Measurements from ENCODE around the gene NFKBIL1. TPM values are rescaled to one million over a fixed set of nuclear protein-coding genes. Genes with fewer than 3 reads are reported as not detected.
"Not testable (repeated sequence)": the region's sequence is repeated elsewhere in the genome, so short reads cannot be mapped to it uniquely, and the experiment has no call there.

The NFKBIL1 gene
- total RNA-seq, 1 experiment from 2014 or later = 15.1 TPM

GRCh38 chr6:31588871-31589650 lies 41.7 kb downstream of the NFKBIL1 start:
- TF ChIP-seq, protein P1, sequence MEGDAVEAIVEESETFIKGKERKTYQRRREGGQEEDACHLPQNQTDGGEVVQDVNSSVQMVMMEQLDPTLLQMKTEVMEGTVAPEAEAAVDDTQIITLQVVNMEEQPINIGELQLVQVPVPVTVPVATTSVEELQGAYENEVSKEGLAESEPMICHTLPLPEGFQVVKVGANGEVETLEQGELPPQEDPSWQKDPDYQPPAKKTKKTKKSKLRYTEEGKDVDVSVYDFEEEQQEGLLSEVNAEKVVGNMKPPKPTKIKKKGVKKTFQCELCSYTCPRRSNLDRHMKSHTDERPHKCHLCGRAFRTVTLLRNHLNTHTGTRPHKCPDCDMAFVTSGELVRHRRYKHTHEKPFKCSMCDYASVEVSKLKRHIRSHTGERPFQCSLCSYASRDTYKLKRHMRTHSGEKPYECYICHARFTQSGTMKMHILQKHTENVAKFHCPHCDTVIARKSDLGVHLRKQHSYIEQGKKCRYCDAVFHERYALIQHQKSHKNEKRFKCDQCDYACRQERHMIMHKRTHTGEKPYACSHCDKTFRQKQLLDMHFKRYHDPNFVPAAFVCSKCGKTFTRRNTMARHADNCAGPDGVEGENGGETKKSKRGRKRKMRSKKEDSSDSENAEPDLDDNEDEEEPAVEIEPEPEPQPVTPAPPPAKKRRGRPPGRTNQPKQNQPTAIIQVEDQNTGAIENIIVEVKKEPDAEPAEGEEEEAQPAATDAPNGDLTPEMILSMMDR (conservative IDR thresholded peaks at IDR 0.05) = no peak
- H3K23me2 ChIP-seq (ENCODE audit: insufficient read length, low read depth, low read length, poor library complexity, severe bottlenecking) = peaks cover 2% of the 10 kb centered on the region
- Mint-ChIP-seq H3K4me3 (no peak overlapping the region), H3K27ac (no peak overlapping the region; a peak in 2 of 7 replicates), H3K9me3 (no peaks in the 10 kb centered on the region; a peak in 1 of 5 replicates), H3K27me3 (ENCODE audit: low read depth) (peaks cover 7% of the 10 kb centered on the region), H3K36me3 (ENCODE audit: insufficient read depth in 1 of 3, low read depth in 3 of 3) (no peaks in the 10 kb centered on the region), H3K4me1 (peaks cover 11 to 27% of the 10 kb centered on the region in 2 experiments)
- H4K8ac ChIP-seq (replicated peaks; ENCODE audit: insufficient read length, low read depth, low read length) = no peak overlapping the region
- no CpG with 5 or more reads among the region's 9 CpGs for WGBS (ENCODE audit: extremely low coverage, insufficient read length, low lambda C conversion rate)
- no peak overlapping the region for H3K9ac ChIP-seq (ENCODE audit: extremely low read depth, insufficient read length, low read length)
- H3K79me2 ChIP-seq (ENCODE audit: insufficient read depth, low read length) = no peaks in the 10 kb centered on the region
- H3K27me3 ChIP-seq (ENCODE audit: insufficient read depth, low read length) = no peaks in the 10 kb centered on the region
- H2BK12ac ChIP-seq (ENCODE audit: insufficient read length, low read depth, low read length) = no peak overlapping the region
- H2BK120ac ChIP-seq (ENCODE audit: low read depth, low read length, poor library complexity, severe bottlenecking) = no peak overlapping the region
- no peak overlapping the region for H3T11ph ChIP-seq (ENCODE audit: low read length)
- H3K27ac ChIP-seq (ENCODE audit: insufficient read length, low read depth, low read length) = no peak overlapping the region
- no peaks in the 10 kb centered on the region; the same call in 1 of the 2 replicates for H3K4me1 ChIP-seq (ENCODE audit: insufficient read depth, low read length)
- H3K4me2 ChIP-seq (ENCODE audit: insufficient read depth, insufficient read length, low read length) = no peak overlapping the region
- no peak overlapping the region for H2BK5ac ChIP-seq (ENCODE audit: insufficient read length, low read length)
- H3K4ac ChIP-seq (ENCODE audit: low read depth, low read length) = no peak overlapping the region
- H2BK20ac ChIP-seq (ENCODE audit: low read depth, low read length, poor library complexity, severe bottlenecking) = no peak overlapping the region
- no peak overlapping the region for H4K5ac ChIP-seq (ENCODE audit: insufficient read length, low read depth, low read length)
- no peak overlapping the region for H3K56ac ChIP-seq (ENCODE audit: insufficient read length, low read depth, low read length)
- no peak overlapping the region for H3K18ac ChIP-seq (ENCODE audit: insufficient read length, low read depth, low read length)
- no peak overlapping the region for H2AK5ac ChIP-seq (ENCODE audit: insufficient read length, low read length)
- no peak overlapping the region for H2BK15ac ChIP-seq (ENCODE audit: low read depth, low read length)
- no peak overlapping the region for H4K91ac ChIP-seq (ENCODE audit: insufficient read length, low read depth, low read length)
- no peak overlapping the region for H2AFZ ChIP-seq (ENCODE audit: low read length)
- no peak overlapping the region for H3K14ac ChIP-seq (ENCODE audit: insufficient read depth, low read length)
- no peaks in the 10 kb centered on the region for H3K9me3 ChIP-seq (ENCODE audit: control insufficient read depth, low read depth, low read length)
- H3K23ac ChIP-seq (ENCODE audit: insufficient read length, low read depth, low read length) = no peak overlapping the region
- H3K79me1 ChIP-seq (ENCODE audit: insufficient read depth, low read depth, low read length, poor library complexity, severe bottlenecking) = no peaks in the 10 kb centered on the region
- no peaks in the 10 kb centered on the region for H4K20me1 ChIP-seq (ENCODE audit: control insufficient read depth, insufficient read depth, insufficient read length)
- DNase-seq = no peak

- WGBS (ENCODE audit: extremely low coverage, insufficient read length, low lambda C conversion rate) = no CpG with 5 or more reads among the region's 5 CpGs
- not testable (repeated sequence) for H2BK20ac ChIP-seq (ENCODE audit: low read depth, low read length, poor library complexity, severe bottlenecking); H3K27me3 ChIP-seq (ENCODE audit: insufficient read depth, low read length); H2BK5ac ChIP-seq (ENCODE audit: insufficient read length, low read length); H3K23ac ChIP-seq (ENCODE audit: insufficient read length, low read depth, low read length); H2AK5ac ChIP-seq (ENCODE audit: insufficient read length, low read length); DNase-seq; H2BK15ac ChIP-seq (ENCODE audit: low read depth, low read length); H3K9me3 ChIP-seq (ENCODE audit: control insufficient read depth, low read depth, low read length); H3K27ac Mint-ChIP-seq; H3K56ac ChIP-seq (ENCODE audit: insufficient read length, low read depth, low read length); H4K91ac ChIP-seq (ENCODE audit: insufficient read length, low read depth, low read length); H2BK12ac ChIP-seq (ENCODE audit: insufficient read length, low read depth, low read length); H4K8ac ChIP-seq (replicated peaks; ENCODE audit: insufficient read length, low read depth, low read length); H3K4ac ChIP-seq (ENCODE audit: low read depth, low read length); H3K4me3 Mint-ChIP-seq; H4K20me1 ChIP-seq (ENCODE audit: control insufficient read depth, insufficient read depth, insufficient read length); H2BK120ac ChIP-seq (ENCODE audit: low read depth, low read length, poor library complexity, severe bottlenecking); H3K18ac ChIP-seq (ENCODE audit: insufficient read length, low read depth, low read length); H3K9me3 Mint-ChIP-seq; H3K79me1 ChIP-seq (ENCODE audit: insufficient read depth, low read depth, low read length, poor library complexity, severe bottlenecking); H3K27me3 Mint-ChIP-seq (ENCODE audit: low read depth); H3K23me2 ChIP-seq (ENCODE audit: insufficient read length, low read depth, low read length, poor library complexity, severe bottlenecking); H2AFZ ChIP-seq (ENCODE audit: low read length); H3K36me3 Mint-ChIP-seq (ENCODE audit: insufficient read depth in 1 of 3, low read depth in 3 of 3); H3K4me1 ChIP-seq (ENCODE audit: insufficient read depth, low read length); H3T11ph ChIP-seq (ENCODE audit: low read length); H3K79me2 ChIP-seq (ENCODE audit: insufficient read depth, low read length); H4K5ac ChIP-seq (ENCODE audit: insufficient read length, low read depth, low read length); H3K4me2 ChIP-seq (ENCODE audit: insufficient read depth, insufficient read length, low read length); H3K9ac ChIP-seq (ENCODE audit: extremely low read depth, insufficient read length, low read length); H3K14ac ChIP-seq (ENCODE audit: insufficient read depth, low read length); H3K27ac ChIP-seq (ENCODE audit: insufficient read length, low read depth, low read length)
- peaks cover 7 to 23% of the 10 kb centered on the region in 2 experiments for H3K4me1 Mint-ChIP-seq
These were observed 43.3 kb downstream of the NFKBIL1 start for GRCh38 chr6:31590691-31591090.

Measured in H9 (cell line).